NCI-H2196 (cell line): ENCODE measurements around the gene RGL1.
"Not testable (repeated sequence)": the region's sequence is repeated elsewhere in the genome, so short reads cannot be mapped to it uniquely, and the experiment has no call there.

ENCODE experiments used
- DNase-seq: peaks from one replicate; lab custom pipeline; 2025; ENCODE audit not compliant: unreplicated experiment; lab: John Stamatoyannopoulos, UW

Gene RGL1

GRCh38 chr1:183804916-183805841 lies at the start of gene RGL1:
TSS of gene RGL1 (plus strand) at chr1:183805120. CDS start at chr1:183805298, 178 bp downstream.
- DNase-seq = peak; percentile 24

- no peak for DNase-seq
These were observed 48.6 kb upstream of the RGL1 start for GRCh38 chr1:183756326-183756725.

GRCh38 chr1:183757061-183757460 lies 47.9 kb upstream of the RGL1 start:
- no peak for DNase-seq

GRCh38 chr1:183758913-183759312 lies 46.0 kb upstream of the RGL1 start:
- DNase-seq = no peak

GRCh38 chr1:183760661-183761060 lies 44.3 kb upstream of the RGL1 start:
- DNase-seq = no peak

- no peak for DNase-seq
These were observed 43.0 kb upstream of the RGL1 start for GRCh38 chr1:183761871-183762270.

- not testable (repeated sequence) for DNase-seq
These were observed 42.1 kb upstream of the RGL1 start for GRCh38 chr1:183762856-183763255.

GRCh38 chr1:183764981-183765380 lies 39.9 kb upstream of the RGL1 start:
- DNase-seq = no peak

GRCh38 chr1:183769956-183770815 lies 34.7 kb upstream of the RGL1 start:
- no peak for DNase-seq

GRCh38 chr1:183770816-183771128 lies 34.1 kb upstream of the RGL1 start:
- no peak for DNase-seq

- DNase-seq = no peak
These were observed 31.2 kb upstream of the RGL1 start for GRCh38 chr1:183773482-183774274.

- no peak for DNase-seq
These were observed 30.0 kb upstream of the RGL1 start for GRCh38 chr1:183774938-183775337.

- no peak for DNase-seq
These were observed 28.2 kb upstream of the RGL1 start for GRCh38 chr1:183776731-183777130.

- no peak for DNase-seq
These were observed 27.6 kb upstream of the RGL1 start for GRCh38 chr1:183777328-183777727.

- no peak for DNase-seq
These were observed 26.9 kb upstream of the RGL1 start for GRCh38 chr1:183778045-183778444.

GRCh38 chr1:183778568-183779433 lies 26.1 kb upstream of the RGL1 start:
- no peak for DNase-seq

- no peak for DNase-seq
These were observed 24.8 kb upstream of the RGL1 start for GRCh38 chr1:183780159-183780558.

- no peak for DNase-seq
These were observed 24.2 kb upstream of the RGL1 start for GRCh38 chr1:183780757-183781156.

- DNase-seq = no peak
These were observed 21.6 kb upstream of the RGL1 start for GRCh38 chr1:183783342-183783741.
